Glomerular endothelial cell (primary cell): ENCODE data around the gene KPNA2. TPM values are rescaled to one million over a fixed set of nuclear protein-coding genes. Genes with fewer than 3 reads are reported as not detected.
"Not testable (repeated sequence)": the region's sequence is repeated elsewhere in the genome, so short reads cannot be mapped to it uniquely, and the experiment has no call there.

Experiments
- DNase-seq: peaks from one replicate; pipeline ENCODE4 v3.0.0-alpha.2; 2011; ENCODE audit warnings: low read depth, low spot score; ENCODE audit errors: extremely low read depth
- total RNA-seq: library from RNA; depleted of rRNA; stranded (reverse); fragments of >200 nt; gene quantifications from 2 replicates; pipeline ENCODE4 v1.2.3, GENCODE V29; 2015

KPNA2 gene
- total RNA-seq, 1 donor from 2014 or later: 229 TPM

- no peak for DNase-seq
Measured at GRCh38 chr17:68054296-68054900, 18.9 kb downstream of the KPNA2 start.

GRCh38 chr17:68057531-68057952, 22.0 kb downstream of the KPNA2 start:
- DNase-seq: no peak

GRCh38 chr17:68060336-68060735, 24.8 kb downstream of the KPNA2 start:
- no peak for DNase-seq

GRCh38 chr17:68061512-68062313, 26.2 kb downstream of the KPNA2 start:
- DNase-seq: no peak

GRCh38 chr17:68065366-68065765, 29.8 kb downstream of the KPNA2 start:
- not testable (repeated sequence) for DNase-seq

GRCh38 chr17:68068512-68068911, 33.0 kb downstream of the KPNA2 start:
- DNase-seq: not testable (repeated sequence)

GRCh38 chr17:68070582-68071444, 35.3 kb downstream of the KPNA2 start:
- not testable (repeated sequence) for DNase-seq

- no peak for DNase-seq
Measured at GRCh38 chr17:68074279-68074678, 38.7 kb downstream of the KPNA2 start.

- DNase-seq: not testable (repeated sequence)
Measured at GRCh38 chr17:68075953-68076607, 40.5 kb downstream of the KPNA2 start.

GRCh38 chr17:68077498-68077897, 42.0 kb downstream of the KPNA2 start:
- DNase-seq: not testable (repeated sequence)

- DNase-seq: no peak
Measured at GRCh38 chr17:68080411-68081150, 45.0 kb downstream of the KPNA2 start.

- not testable (repeated sequence) for DNase-seq
Measured at GRCh38 chr17:68081305-68082265, 46.0 kb downstream of the KPNA2 start.

- DNase-seq: no peak
Measured at GRCh38 chr17:68085771-68086381, 50.3 kb downstream of the KPNA2 start.

GRCh38 chr17:68086666-68087065, 51.1 kb downstream of the KPNA2 start:
- not testable (repeated sequence) for DNase-seq

- DNase-seq: not testable (repeated sequence)
Measured at GRCh38 chr17:68087131-68087623, 51.6 kb downstream of the KPNA2 start.

- no peak for DNase-seq
Measured at GRCh38 chr17:68087851-68088250, 52.3 kb downstream of the KPNA2 start.

- no peak for DNase-seq
Measured at GRCh38 chr17:68089881-68090280, 54.3 kb downstream of the KPNA2 start.

GRCh38 chr17:68094481-68095078, 59.0 kb downstream of the KPNA2 start:
- no peak for DNase-seq
